Keratinocyte (primary cell): ENCODE measurements around the gene LCA5. TPM values are rescaled to one million over a fixed set of nuclear protein-coding genes. Genes with fewer than 3 reads are reported as not detected.

Experiments
- DNase-seq: peaks from one replicate; pipeline ENCODE4 v3.0.0-alpha.2; 2011; ENCODE audit warnings: low read depth, missing footprints, low spot score
- FAIRE-seq: peaks from 2 replicates; lab custom pipeline; 2011; peaks lifted over from hg19 to GRCh38; lab: Jason Lieb, UNC
- H2AFZ ChIP-seq: 2 replicates; pipeline ENCODE4 v1.6.0; 2012; ENCODE audit warnings: low read length, control low read depth, inconsistent platforms; ENCODE audit not compliant: control insufficient read depth
- H3K27ac ChIP-seq: 2 replicates; pipeline ENCODE4 v1.5.1; 2011; ENCODE audit warnings: low read length; ENCODE audit not compliant: control insufficient read depth, insufficient read depth
- H3K27me3 ChIP-seq: 3 replicates; pipeline ENCODE4 v1.6.0; 2011; ENCODE audit warnings: low read length; ENCODE audit not compliant: control insufficient read depth, insufficient read depth; ENCODE audit errors: extremely low read depth
- H3K36me3 ChIP-seq, 2 experiments: 2 replicates in 1 of 2; 3 replicates in 1 of 2; pipeline ENCODE4 v1.5.1; 2011; ENCODE audit warnings: low read length in 2 of 2, mild to moderate bottlenecking in 1 of 2; ENCODE audit not compliant: control insufficient read depth in 2 of 2, insufficient read depth in 2 of 2; ENCODE audit errors: extremely low read depth in 1 of 2
- H3K4me1 ChIP-seq: 3 replicates; pipeline ENCODE4 v1.5.1; 2011; ENCODE audit warnings: low read length; ENCODE audit not compliant: control insufficient read depth, insufficient read depth; ENCODE audit errors: extremely low read depth
- H3K4me2 ChIP-seq: 3 replicates; pipeline ENCODE4 v1.6.0; 2011; ENCODE audit warnings: low read depth, low read length; ENCODE audit not compliant: control insufficient read depth, insufficient read depth; ENCODE audit errors: extremely low read depth
- H3K4me3 ChIP-seq, 3 experiments: fragments of 200-600 bp in 1 of 3; sonication (generic) in 1 of 3; 2 replicates in 2 of 3; 3 replicates in 1 of 3; pipeline ENCODE4 v1.5.1; 2011 to 2016; ENCODE audit warnings: low read length in 3 of 3, mild to moderate bottlenecking in 3 of 3, control low read depth in 2 of 3, inconsistent platforms in 1 of 3, low read depth in 1 of 3, mixed read lengths in 1 of 3, mixed run types in 1 of 3, moderate library complexity in 1 of 3; ENCODE audit not compliant: control insufficient read depth in 2 of 3, insufficient read depth in 2 of 3; ENCODE audit errors: extremely low read depth in 1 of 3
- H3K79me2 ChIP-seq: 2 replicates; pipeline ENCODE4 v1.6.0; 2012; ENCODE audit warnings: low read length; ENCODE audit not compliant: control insufficient read depth, insufficient read depth
- H3K9ac ChIP-seq: 3 replicates; pipeline ENCODE4 v1.6.0; 2011; ENCODE audit warnings: low read length; ENCODE audit not compliant: control insufficient read depth, insufficient read depth; ENCODE audit errors: extremely low read depth
- H3K9me1 ChIP-seq: 3 replicates; pipeline ENCODE4 v1.6.0; 2011; ENCODE audit warnings: low read length; ENCODE audit not compliant: control insufficient read depth, insufficient read depth; ENCODE audit errors: extremely low read depth
- H3K9me3 ChIP-seq: 2 replicates; pipeline ENCODE4 v1.5.1; 2012; ENCODE audit warnings: low read depth, low read length; ENCODE audit not compliant: control insufficient read depth
- H4K20me1 ChIP-seq: 3 replicates; pipeline ENCODE4 v1.6.0; 2011; ENCODE audit warnings: low read length; ENCODE audit not compliant: control insufficient read depth, insufficient read depth; ENCODE audit errors: extremely low read depth
- CTCF ChIP-seq, 3 experiments: IDR thresholded peaks in 1 of 3; conservative IDR thresholded peaks in 1 of 3; optimal IDR thresholded peaks in 1 of 3; 2 replicates in 2 of 3; 3 replicates in 1 of 3; pipeline versions ENCODE3 to v1.5.1; 2011; ENCODE audit warnings: low read length in 3 of 3, mild to moderate bottlenecking in 3 of 3, moderate library complexity in 2 of 3, control low read depth in 1 of 3, inconsistent platforms in 1 of 3; ENCODE audit not compliant: insufficient read depth in 2 of 3; ENCODE audit errors: extremely low read depth in 1 of 3
- EZH2 ChIP-seq: IDR thresholded peaks from one replicate; pipeline ENCODE4 v1.6.1; 2012; ENCODE audit warnings: inconsistent platforms, mild to moderate bottlenecking, low read length, moderate library complexity
- dilution Hi-C: fragments of 300-500 bp; cut with MboI; formaldehyde crosslinking; loops from one replicate; pipeline ENCODE4 v1.7.0; 2020; ENCODE audit warnings: low sequenced_read_pairs; ENCODE audit not compliant: extremely low pct_ligation_motif_present
- polyA plus RNA-seq, 5 experiments: library from polyadenylated mRNA; depleted of rRNA in 3 of 5; stranded (reverse) in 3 of 5; stranded (forward) in 1 of 5; unstranded in 1 of 5; fragments of >200 nt; gene quantifications; 1 replicate in 1 of 5; 2 replicates in 3 of 5; 3 replicates in 1 of 5; pipeline versions ENCODE4 v1.2.1 to v1.2.3, GENCODE V29; 2011 to 2012; ENCODE audit warnings: missing spikeins in 2 of 5, low read depth in 1 of 5, low replicate concordance in 1 of 5

Gene LCA5
- polyA plus RNA-seq, 1 donor (not counting 4 experiments of a cell fraction or from before 2014, with no cell fraction given) = 1.6 TPM

- DNase-seq (no peak), FAIRE-seq (no peak)
- Histone ChIP-seq H3K4me3 (no peak overlapping the region), H3K27me3 (no peaks in the 10 kb centered on the region), H3K9ac (no peak overlapping the region), H3K4me2 (no peak overlapping the region), H2AFZ (no peak overlapping the region), H3K9me1 (no peaks in the 10 kb centered on the region), H3K27ac (no peak overlapping the region), H3K79me2 (no peaks in the 10 kb centered on the region), H3K9me3 (no peaks in the 10 kb centered on the region), H3K36me3 (no peaks in the 10 kb centered on the region), H3K4me1 (no peaks in the 10 kb centered on the region), H4K20me1 (no peaks in the 10 kb centered on the region)
- TF ChIP-seq CTCF (optimal IDR thresholded peaks at IDR 0.05 in 1 of 3, IDR thresholded peaks at IDR 0.05 in 1 of 3, conservative IDR thresholded peaks at IDR 0.05 in 1 of 3; ENCODE audit: extremely low read depth in 1 of 3, insufficient read depth in 2 of 3, low read length in 3 of 3) = no peak
- no peak for TF ChIP-seq EZH2
- dilution Hi-C loops = no loop called here
These were observed 24.1 kb downstream of the LCA5 start for GRCh38 chr6:79513111-79513510.

- no peaks in the 10 kb centered on the region for H3K9me1 ChIP-seq
- H3K27me3 ChIP-seq = no peaks in the 10 kb centered on the region
- no peaks in the 10 kb centered on the region for H3K4me1 ChIP-seq
- no peaks in the 10 kb centered on the region for H4K20me1 ChIP-seq
- no peak for FAIRE-seq
- no peak overlapping the region for H2AFZ ChIP-seq
- H3K4me3 ChIP-seq = no peak overlapping the region
- no peak for TF ChIP-seq CTCF (optimal IDR thresholded peaks at IDR 0.05 in 1 of 3, IDR thresholded peaks at IDR 0.05 in 1 of 3, conservative IDR thresholded peaks at IDR 0.05 in 1 of 3; ENCODE audit: extremely low read depth in 1 of 3, insufficient read depth in 2 of 3, low read length in 3 of 3)
- no peak for TF ChIP-seq EZH2
- peaks cover 0 to 1% of the 10 kb centered on the region in 2 experiments for H3K36me3 ChIP-seq
- no peaks in the 10 kb centered on the region for H3K9me3 ChIP-seq
- H3K4me2 ChIP-seq = no peak overlapping the region
- H3K9ac ChIP-seq = no peak overlapping the region
- DNase-seq = no peak
- H3K79me2 ChIP-seq = no peaks in the 10 kb centered on the region
- H3K27ac ChIP-seq = no peak overlapping the region
- dilution Hi-C loops = no loop called here
These were observed 25.2 kb downstream of the LCA5 start for GRCh38 chr6:79512014-79512413.
